ENCODE data around the gene IRAK1. TPM values are rescaled to one million over a fixed set of nuclear protein-coding genes. Genes with fewer than 3 reads are reported as not detected.

Gene IRAK1
- total RNA-seq, 1 donor from 2014 or later = 86.1 TPM

DNA sequence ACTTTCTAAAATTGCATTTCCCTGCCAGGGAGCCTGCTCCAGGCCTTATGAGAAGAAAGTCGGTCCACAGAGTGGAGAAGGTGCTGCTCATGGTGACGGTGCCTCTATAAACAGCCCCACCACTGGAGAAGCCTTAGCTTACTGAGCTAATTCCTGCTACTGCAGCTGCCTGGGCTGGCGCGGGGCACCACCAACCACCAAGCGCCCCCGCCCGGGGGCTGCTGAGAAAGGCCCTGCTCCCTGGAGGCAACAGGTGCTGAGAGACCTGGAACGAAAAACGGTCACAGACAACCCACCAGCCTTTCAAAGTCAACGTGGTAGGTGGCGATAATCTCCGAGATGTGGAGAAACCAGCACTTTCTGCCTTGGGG, 51.0 kb downstream of the IRAK1 start:
- Mint-ChIP-seq H3K27ac (no peak overlapping the region), H3K36me3 (peaks cover 11% of the 10 kb centered on the region), H3K4me3 (peak overlapping the region; percentile 100), H3K4me1 (ENCODE audit: unreplicated experiment) (peaks cover 35% of the 10 kb centered on the region), H3K27me3 (no peaks in the 10 kb centered on the region), H3K9me3 (no peaks in the 10 kb centered on the region)
- TF ChIP-seq, protein P1, sequence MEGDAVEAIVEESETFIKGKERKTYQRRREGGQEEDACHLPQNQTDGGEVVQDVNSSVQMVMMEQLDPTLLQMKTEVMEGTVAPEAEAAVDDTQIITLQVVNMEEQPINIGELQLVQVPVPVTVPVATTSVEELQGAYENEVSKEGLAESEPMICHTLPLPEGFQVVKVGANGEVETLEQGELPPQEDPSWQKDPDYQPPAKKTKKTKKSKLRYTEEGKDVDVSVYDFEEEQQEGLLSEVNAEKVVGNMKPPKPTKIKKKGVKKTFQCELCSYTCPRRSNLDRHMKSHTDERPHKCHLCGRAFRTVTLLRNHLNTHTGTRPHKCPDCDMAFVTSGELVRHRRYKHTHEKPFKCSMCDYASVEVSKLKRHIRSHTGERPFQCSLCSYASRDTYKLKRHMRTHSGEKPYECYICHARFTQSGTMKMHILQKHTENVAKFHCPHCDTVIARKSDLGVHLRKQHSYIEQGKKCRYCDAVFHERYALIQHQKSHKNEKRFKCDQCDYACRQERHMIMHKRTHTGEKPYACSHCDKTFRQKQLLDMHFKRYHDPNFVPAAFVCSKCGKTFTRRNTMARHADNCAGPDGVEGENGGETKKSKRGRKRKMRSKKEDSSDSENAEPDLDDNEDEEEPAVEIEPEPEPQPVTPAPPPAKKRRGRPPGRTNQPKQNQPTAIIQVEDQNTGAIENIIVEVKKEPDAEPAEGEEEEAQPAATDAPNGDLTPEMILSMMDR (conservative IDR thresholded peaks at IDR 0.05) = no peak
- no peak for DNase-seq (ENCODE audit: extremely low spot score, unreplicated experiment)

DNA sequence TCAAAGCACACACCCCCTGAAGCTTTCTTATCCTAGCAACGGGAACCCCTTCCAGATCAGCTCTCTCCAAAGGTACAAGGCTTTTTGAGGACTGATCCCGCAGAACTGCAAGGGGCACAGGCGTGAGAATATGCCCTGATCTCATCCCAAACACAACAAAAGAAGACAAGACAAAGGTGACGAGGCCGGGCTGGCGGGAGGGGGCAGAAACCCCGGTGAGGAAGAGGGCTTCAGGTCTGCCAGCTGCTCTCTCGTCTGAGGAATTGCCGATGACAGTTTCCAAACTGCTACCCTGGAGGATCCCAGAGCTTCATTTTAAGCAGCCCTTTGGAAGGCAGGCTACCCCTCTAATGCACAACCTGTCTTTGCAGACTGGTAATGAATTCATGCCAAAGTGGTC, 51.4 kb downstream of the IRAK1 start:
- Mint-ChIP-seq H3K27me3 (no peaks in the 10 kb centered on the region), H3K4me3 (peak overlapping the region; percentile 100), H3K9me3 (no peaks in the 10 kb centered on the region), H3K36me3 (peaks cover 11% of the 10 kb centered on the region), H3K27ac (peak overlapping the region; percentile 82), H3K4me1 (ENCODE audit: unreplicated experiment) (peaks cover 31% of the 10 kb centered on the region)
- DNase-seq (ENCODE audit: extremely low spot score, unreplicated experiment) = no peak
- TF ChIP-seq, protein P1 (conservative IDR thresholded peaks at IDR 0.05) = no peak

DNA sequence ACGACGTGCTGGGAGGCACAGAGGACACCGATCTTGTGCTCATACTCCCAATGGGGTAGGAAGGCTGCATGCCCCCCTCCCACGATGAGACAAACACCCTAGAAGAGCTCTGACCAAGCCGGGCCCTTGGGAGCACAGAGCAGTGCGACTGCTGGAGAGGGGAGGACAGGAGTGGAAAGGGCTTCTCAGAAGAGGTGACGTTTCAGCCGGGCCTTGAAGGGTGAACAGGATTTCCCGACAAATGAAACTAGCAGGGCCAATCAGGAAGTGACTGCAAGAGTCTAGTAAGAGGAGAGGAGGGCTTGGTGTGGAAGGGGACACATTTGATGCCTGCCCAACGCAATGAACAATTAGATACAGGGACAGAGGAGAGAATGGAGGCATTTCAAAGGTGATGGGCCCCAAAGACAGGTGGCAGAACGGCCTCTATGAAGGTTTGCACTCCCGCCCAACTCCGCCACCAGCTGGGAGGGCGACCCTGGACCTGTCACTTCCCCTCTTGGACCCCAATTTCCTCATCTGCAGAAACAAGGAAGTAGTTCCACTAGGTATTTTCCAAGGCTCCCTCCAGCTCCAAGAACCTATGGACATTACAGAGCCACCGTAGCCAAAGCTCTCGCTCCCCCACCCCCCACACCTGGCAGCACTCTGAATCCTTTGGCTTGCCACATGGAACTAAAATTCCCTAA, 52.0 kb downstream of the IRAK1 start:
- Mint-ChIP-seq H3K4me1 (ENCODE audit: unreplicated experiment) (peaks cover 27% of the 10 kb centered on the region), H3K9me3 (no peaks in the 10 kb centered on the region), H3K27ac (peak overlapping the region; percentile 82), H3K36me3 (peaks cover 9% of the 10 kb centered on the region), H3K4me3 (peak overlapping the region; percentile 100), H3K27me3 (no peaks in the 10 kb centered on the region)
- TF ChIP-seq, protein P1 (conservative IDR thresholded peaks at IDR 0.05) = no peak
- no peak for DNase-seq (ENCODE audit: extremely low spot score, unreplicated experiment)

DNA sequence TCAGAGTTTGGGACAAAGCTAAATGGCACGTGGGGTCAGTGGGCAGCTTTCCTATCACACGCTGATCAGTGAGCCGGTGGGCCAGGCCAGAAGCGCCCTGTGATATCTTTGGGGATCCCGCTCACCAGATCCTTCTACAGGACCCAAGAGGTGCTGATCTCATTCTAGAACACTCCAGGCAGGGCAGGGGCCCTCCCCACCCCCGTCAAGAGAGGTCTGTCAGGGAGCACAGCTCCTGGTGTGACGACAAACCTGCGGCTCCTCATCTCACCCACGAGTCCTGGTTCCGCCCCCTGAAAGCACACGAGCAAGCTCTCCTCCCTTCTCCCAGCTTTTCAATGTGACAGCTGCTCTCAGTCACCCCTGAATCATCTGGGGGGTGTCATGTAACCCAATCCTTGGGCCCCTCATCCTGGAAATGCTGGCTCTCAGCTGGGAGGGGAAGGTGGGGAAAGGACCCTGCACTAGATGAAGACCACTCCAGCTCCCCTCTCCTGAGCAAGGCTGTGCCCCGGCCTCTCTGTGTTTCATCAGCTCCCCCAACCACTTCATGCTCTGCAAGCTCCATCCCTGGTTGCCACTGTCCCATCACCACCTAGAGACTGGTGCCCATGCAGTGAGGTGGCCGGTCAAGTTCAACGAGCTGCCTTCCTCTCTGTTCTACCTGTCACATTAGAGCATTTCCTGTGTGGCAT, 52.7 kb downstream of the IRAK1 start:
- H3K36me3 Mint-ChIP-seq = peaks cover 11% of the 10 kb centered on the region
- no peaks in the 10 kb centered on the region for H3K9me3 Mint-ChIP-seq
- peaks cover 27% of the 10 kb centered on the region for H3K4me1 Mint-ChIP-seq (ENCODE audit: unreplicated experiment)
- H3K27me3 Mint-ChIP-seq = no peaks in the 10 kb centered on the region
- DNase-seq (ENCODE audit: extremely low spot score, unreplicated experiment) = no peak
- H3K27ac Mint-ChIP-seq = peak overlapping the region; percentile 82
- peak overlapping the region; percentile 100 for H3K4me3 Mint-ChIP-seq
- TF ChIP-seq, protein P1 (conservative IDR thresholded peaks at IDR 0.05) = no peak

DNA sequence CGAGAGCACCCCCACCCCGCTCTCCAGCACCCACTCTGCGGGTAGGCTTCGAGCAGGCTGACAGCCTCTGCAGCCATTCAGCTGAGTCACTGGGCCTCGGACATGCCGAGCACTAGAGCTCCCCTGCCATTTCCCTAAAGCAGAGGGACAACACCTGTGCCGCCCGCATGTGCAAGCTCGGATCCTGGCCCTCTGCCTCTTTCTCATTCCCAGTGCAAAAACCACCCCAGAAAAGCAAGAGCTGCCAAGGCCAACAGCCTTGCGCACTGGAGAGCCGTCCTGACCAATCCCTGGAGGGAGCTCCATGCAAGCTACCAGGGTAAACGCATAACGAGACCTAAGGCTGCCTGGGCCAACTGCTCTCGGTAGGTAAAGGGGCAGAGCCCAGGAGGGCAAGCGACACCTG, 53.4 kb downstream of the IRAK1 start:
- Mint-ChIP-seq H3K27me3 (no peaks in the 10 kb centered on the region), H3K4me1 (ENCODE audit: unreplicated experiment) (peaks cover 27% of the 10 kb centered on the region), H3K4me3 (peak overlapping the region; percentile 17), H3K27ac (no peak overlapping the region), H3K9me3 (no peaks in the 10 kb centered on the region), H3K36me3 (peaks cover 11% of the 10 kb centered on the region)
- TF ChIP-seq, protein P1 (conservative IDR thresholded peaks at IDR 0.05) = no peak
- DNase-seq (ENCODE audit: extremely low spot score, unreplicated experiment) = no peak

Measured in type B pancreatic cell (in vitro differentiated cells).